Thyroid gland (tissue), 4 donors: ENCODE data around the gene PPP1R15B.

Experiments
- POLR2A ChIP-seq, 2 donors: fragments of 450-650 bp; IDR thresholded peaks; one replicate each; pipeline ENCODE4 v1.6.1; 2017; ENCODE audit warnings: antibody characterized with exemption in 2 of 2, mild to moderate bottlenecking in 2 of 2, moderate library complexity in 1 of 2
- TF ChIP-seq, protein P1 (sequence below), 6 experiments: fragments of 200-600 bp in 3 of 6; fragments of 450-650 bp in 3 of 6; sonication (generic) in 3 of 6; IDR thresholded peaks; one replicate each; pipeline ENCODE4 v1.5.1; 2016 to 2019; ENCODE audit warnings: antibody characterized with exemption in 6 of 6, mild to moderate bottlenecking in 2 of 6, inconsistent platforms in 1 of 6, moderate library complexity in 1 of 6

DNA sequence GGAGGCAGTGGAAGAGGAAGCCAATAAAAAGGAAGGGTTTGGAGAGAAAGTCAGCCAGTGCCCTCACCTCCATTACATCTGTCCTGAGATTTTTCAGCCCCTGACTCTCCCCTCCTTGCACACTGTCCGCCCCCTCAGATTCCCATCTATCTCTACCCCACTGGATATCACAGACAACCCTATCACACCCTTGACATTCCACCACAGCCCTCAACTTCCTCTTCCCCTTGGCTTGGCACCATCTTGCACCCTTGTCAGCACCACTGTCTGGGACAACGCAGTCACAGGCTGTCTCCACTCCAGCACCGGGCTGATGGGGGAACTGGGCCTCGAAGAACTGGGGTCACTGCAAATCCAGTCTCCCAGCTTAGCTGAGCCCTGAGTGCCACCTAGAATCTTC is 37.7 kb downstream of the PPP1R15B start:
- TF ChIP-seq POLR2A (IDR thresholded peaks at IDR 0.05), result no peak
- TF ChIP-seq, protein P1, sequence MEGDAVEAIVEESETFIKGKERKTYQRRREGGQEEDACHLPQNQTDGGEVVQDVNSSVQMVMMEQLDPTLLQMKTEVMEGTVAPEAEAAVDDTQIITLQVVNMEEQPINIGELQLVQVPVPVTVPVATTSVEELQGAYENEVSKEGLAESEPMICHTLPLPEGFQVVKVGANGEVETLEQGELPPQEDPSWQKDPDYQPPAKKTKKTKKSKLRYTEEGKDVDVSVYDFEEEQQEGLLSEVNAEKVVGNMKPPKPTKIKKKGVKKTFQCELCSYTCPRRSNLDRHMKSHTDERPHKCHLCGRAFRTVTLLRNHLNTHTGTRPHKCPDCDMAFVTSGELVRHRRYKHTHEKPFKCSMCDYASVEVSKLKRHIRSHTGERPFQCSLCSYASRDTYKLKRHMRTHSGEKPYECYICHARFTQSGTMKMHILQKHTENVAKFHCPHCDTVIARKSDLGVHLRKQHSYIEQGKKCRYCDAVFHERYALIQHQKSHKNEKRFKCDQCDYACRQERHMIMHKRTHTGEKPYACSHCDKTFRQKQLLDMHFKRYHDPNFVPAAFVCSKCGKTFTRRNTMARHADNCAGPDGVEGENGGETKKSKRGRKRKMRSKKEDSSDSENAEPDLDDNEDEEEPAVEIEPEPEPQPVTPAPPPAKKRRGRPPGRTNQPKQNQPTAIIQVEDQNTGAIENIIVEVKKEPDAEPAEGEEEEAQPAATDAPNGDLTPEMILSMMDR (IDR thresholded peaks at IDR 0.05), result no peak
